B cell (primary cell): ENCODE measurements around the gene MLANA.

ENCODE experiments used
- EZH2 ChIP-seq: IDR thresholded peaks from 2 replicates; pipeline ENCODE4 v1.6.1; 2012; ENCODE audit warnings: borderline replicate concordance, low read depth, mild to moderate bottlenecking, moderate library complexity, low read length; ENCODE audit not compliant: insufficient read depth, poor library complexity, severe bottlenecking
- TF ChIP-seq, protein P1 (sequence below): fragments of 200-600 bp; IDR thresholded peaks from one replicate; pipeline ENCODE4 v1.8.0; 2022; ENCODE audit warnings: antibody characterized with exemption, mild to moderate bottlenecking

DNA sequence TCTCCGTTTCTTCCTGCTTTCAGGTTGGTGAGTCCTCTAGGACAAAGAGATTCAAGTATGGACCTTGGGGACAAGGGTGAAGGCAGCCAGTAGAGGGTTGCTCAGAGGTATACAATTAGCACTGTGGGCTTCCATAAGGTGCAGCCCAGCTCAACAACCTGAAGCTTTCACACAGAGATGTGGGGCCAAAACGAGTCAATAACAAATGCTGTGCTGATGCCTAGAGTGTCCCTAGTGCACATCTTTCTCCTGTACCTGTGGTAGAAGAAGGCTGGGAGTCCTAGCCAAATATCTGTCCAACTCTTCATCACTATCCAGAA, 20.7 kb upstream of the MLANA start:
- TF ChIP-seq, protein P1, sequence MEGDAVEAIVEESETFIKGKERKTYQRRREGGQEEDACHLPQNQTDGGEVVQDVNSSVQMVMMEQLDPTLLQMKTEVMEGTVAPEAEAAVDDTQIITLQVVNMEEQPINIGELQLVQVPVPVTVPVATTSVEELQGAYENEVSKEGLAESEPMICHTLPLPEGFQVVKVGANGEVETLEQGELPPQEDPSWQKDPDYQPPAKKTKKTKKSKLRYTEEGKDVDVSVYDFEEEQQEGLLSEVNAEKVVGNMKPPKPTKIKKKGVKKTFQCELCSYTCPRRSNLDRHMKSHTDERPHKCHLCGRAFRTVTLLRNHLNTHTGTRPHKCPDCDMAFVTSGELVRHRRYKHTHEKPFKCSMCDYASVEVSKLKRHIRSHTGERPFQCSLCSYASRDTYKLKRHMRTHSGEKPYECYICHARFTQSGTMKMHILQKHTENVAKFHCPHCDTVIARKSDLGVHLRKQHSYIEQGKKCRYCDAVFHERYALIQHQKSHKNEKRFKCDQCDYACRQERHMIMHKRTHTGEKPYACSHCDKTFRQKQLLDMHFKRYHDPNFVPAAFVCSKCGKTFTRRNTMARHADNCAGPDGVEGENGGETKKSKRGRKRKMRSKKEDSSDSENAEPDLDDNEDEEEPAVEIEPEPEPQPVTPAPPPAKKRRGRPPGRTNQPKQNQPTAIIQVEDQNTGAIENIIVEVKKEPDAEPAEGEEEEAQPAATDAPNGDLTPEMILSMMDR = no peak
- no peak for TF ChIP-seq EZH2
